GM12875 (cell line): ENCODE results near the gene RPL7A.
"Not testable (repeated sequence)": the region's sequence is repeated elsewhere in the genome, so short reads cannot be mapped to it uniquely, and the experiment has no call there.

Source experiments
- H3K4me3 ChIP-seq: one replicate; pipeline ENCODE4 v1.5.1; 2011; ENCODE audit warnings: low read depth, low read length, control low read depth
- CTCF ChIP-seq: IDR thresholded peaks from 2 replicates; pipeline ENCODE4 v1.5.1; 2011; ENCODE audit warnings: low read depth, mild to moderate bottlenecking, control low read depth, inconsistent platforms, low read length, moderate library complexity, borderline replicate concordance; ENCODE audit not compliant: insufficient read depth

Gene RPL7A

DNA sequence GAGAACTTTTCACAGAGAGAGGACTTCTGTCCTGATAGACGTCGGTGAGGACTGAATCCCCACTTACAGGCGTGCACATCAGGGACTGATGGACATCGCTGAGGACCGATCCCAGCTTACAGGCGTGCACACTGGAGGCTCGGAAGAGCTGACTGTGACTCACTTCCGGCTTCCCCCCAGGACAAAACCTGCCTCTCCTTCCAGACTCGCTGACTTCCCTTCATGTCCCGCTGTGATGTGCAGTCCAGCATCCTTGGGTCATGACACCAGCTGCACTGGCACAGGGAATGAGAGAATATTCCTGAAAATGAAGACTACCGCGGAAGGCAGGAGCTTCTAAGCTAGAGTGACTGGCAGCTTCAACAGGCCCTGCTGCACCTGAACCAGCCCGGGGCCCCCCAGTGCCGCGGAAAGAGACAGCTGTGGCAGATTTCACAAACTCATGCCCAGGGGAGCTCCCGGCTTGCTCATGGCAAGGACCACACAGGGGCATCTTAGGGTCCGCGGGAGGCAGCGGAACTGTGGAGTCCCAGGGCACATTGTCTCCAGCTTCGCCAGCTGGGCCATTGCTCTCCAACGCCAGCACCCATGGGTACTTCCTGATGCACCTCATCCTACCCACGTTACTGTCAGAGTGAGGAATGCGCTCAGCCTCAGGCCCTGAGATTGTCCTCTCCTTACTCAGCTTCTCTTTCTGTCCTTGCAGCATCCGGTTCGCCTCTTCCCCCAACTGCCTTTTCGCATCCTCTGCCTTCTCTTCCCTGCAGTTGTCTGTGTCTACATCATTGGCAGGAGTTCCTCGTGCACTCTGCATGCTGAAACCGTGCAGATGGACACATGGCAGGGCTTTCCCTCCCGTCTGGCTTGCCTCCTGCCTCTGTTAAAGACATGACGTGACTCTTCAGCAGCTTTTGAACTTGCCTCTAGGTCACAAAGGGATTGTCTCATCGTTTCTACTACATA is 41.5 kb upstream of the RPL7A start:
- TF ChIP-seq CTCF: no peak
- H3K4me3 ChIP-seq: no peak overlapping the region

- no peak overlapping the region for H3K4me3 ChIP-seq
- no peak for TF ChIP-seq CTCF
Observed at GRCh38 chr9:133307301-133307700, 40.7 kb upstream of the RPL7A start.

- no peak for TF ChIP-seq CTCF
- no peak overlapping the region for H3K4me3 ChIP-seq
Observed at GRCh38 chr9:133309608-133310007, 38.4 kb upstream of the RPL7A start.

DNA sequence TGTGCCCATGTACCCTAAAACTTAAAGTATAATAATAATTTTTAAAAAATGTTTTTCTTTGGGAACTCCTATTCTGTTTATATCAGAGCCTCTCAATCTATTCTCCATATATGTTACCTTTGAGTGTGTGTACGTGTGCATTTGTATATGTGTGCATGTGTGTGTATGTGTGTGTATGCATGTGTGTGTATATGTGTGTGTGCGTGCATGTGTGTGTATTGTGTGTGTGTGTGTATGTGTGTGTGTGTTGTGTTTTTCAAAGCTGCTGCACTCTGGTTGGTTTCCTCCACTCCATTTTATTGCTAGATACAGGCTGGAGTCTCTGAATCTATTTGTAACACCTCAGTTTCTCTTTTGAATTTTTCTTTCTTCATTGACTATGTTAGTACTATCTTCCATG is 32.0 kb upstream of the RPL7A start:
- no peak for TF ChIP-seq CTCF
- H3K4me3 ChIP-seq: no peak overlapping the region

- not testable (repeated sequence) for H3K4me3 ChIP-seq
Observed at GRCh38 chr9:133317551-133317950, 30.5 kb upstream of the RPL7A start.

DNA sequence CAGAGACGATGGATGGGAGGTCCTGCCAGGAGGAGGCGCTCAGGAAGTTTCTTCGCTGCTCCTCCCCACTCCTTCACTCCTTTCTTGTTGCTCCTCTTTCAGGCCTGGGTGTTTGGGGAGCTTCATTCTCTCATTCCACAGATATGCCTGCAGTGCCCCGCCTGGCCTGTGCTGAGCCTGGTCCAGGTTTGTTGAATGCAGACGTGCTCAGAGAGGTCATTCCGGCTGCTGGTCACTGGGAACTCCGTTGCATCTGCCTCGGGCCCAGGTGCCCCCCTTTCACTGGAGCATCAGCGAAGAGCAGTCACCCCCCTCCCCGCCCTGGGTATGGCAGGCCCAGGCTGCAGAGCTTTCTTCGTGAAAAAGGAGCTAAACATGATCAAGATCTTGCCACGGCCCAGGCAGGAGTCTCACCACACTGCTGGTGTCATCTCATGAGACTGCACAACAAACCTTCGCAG is 27.6 kb upstream of the RPL7A start:
- no peak for TF ChIP-seq CTCF

GRCh38 chr9:133321411-133321935 is 26.5 kb upstream of the RPL7A start:
- TF ChIP-seq CTCF: no peak
- H3K4me3 ChIP-seq: no peak overlapping the region

More for the DNA sequence above, 27.6 kb upstream of the RPL7A start:
- H3K4me3 ChIP-seq: no peak overlapping the region
